Neural progenitor cell (in vitro differentiated cells): ENCODE measurements around the gene INPP1. TPM values are rescaled to one million over a fixed set of nuclear protein-coding genes. Genes with fewer than 3 reads are reported as not detected.

Experiments
- DNase-seq: peaks from one replicate; pipeline ENCODE4 v3.0.0-alpha.2; 2016; ENCODE audit warnings: low spot score
- H2AFZ ChIP-seq: fragments of 200-600 bp; sonication (generic); replicated peaks from 2 replicates; pipeline ENCODE4 v1.6.1; 2016; ENCODE audit warnings: antibody characterized with exemption
- H3F3A ChIP-seq: fragments of 200-600 bp; sonication (generic); 2 replicates; pipeline ENCODE4 v1.6.1; 2016; ENCODE audit warnings: antibody characterized with exemption, low read depth
- H3K27ac ChIP-seq: fragments of 200-600 bp; sonication (generic); 2 replicates; pipeline ENCODE4 v1.5.1; 2016; ENCODE audit warnings: mild to moderate bottlenecking
- H3K27me3 ChIP-seq: fragments of 200-600 bp; sonication (generic); 2 replicates; pipeline ENCODE4 v1.6.1; 2016; ENCODE audit warnings: mild to moderate bottlenecking, moderate library complexity
- H3K36me3 ChIP-seq: fragments of 200-600 bp; sonication (generic); 2 replicates; pipeline ENCODE4 v1.5.1; 2016
- H3K4me1 ChIP-seq: fragments of 200-600 bp; sonication (generic); 2 replicates; pipeline ENCODE4 v1.6.1; 2016; ENCODE audit warnings: mixed run types
- H3K4me2 ChIP-seq: fragments of 200-600 bp; sonication (generic); 2 replicates; pipeline ENCODE4 v1.6.1; 2016
- H3K4me3 ChIP-seq: fragments of 200-600 bp; sonication (generic); 2 replicates; pipeline ENCODE4 v1.5.1; 2016
- H3K79me2 ChIP-seq: fragments of 200-600 bp; sonication (generic); 2 replicates; pipeline ENCODE4 v1.6.1; 2016; ENCODE audit warnings: low read depth
- H3K9ac ChIP-seq: fragments of 200-600 bp; sonication (generic); 2 replicates; pipeline ENCODE4 v1.6.1; 2016
- H3K9me3 ChIP-seq: fragments of 200-600 bp; sonication (generic); 2 replicates; pipeline ENCODE4 v1.5.1; 2016; ENCODE audit warnings: low read depth
- H4K20me1 ChIP-seq: fragments of 200-600 bp; sonication (generic); 2 replicates; pipeline ENCODE4 v1.6.1; 2016; ENCODE audit warnings: low read depth
- H3K27ac Mint-ChIP-seq: 3 replicates; pipeline ENCODE4 v1.8.0; 2021; ENCODE audit warnings: mixed read lengths
- H3K27me3 Mint-ChIP-seq: 2 replicates; pipeline ENCODE4 v1.8.0; 2022; ENCODE audit warnings: low read depth, mild to moderate bottlenecking, inconsistent platforms, moderate library complexity, mixed read lengths; ENCODE audit not compliant: insufficient read depth
- H3K36me3 Mint-ChIP-seq: 3 replicates; pipeline ENCODE4 v1.8.0; 2021; ENCODE audit warnings: mixed read lengths
- H3K4me1 Mint-ChIP-seq: 3 replicates; pipeline ENCODE4 v1.8.0; 2021; ENCODE audit warnings: mixed read lengths
- H3K4me3 Mint-ChIP-seq: 3 replicates; pipeline ENCODE4 v1.8.0; 2021; ENCODE audit warnings: mild to moderate bottlenecking, moderate library complexity, mixed read lengths
- H3K9me3 Mint-ChIP-seq: 3 replicates; pipeline ENCODE4 v1.8.0; 2020; ENCODE audit warnings: mixed read lengths
- EZH2 ChIP-seq: fragments of 200-600 bp; sonication (generic); IDR thresholded peaks from 2 replicates; pipeline ENCODE4 v1.6.1; 2017; ENCODE audit warnings: antibody characterized with exemption, mild to moderate bottlenecking, moderate library complexity
- EZH2phosphoT487 ChIP-seq: fragments of 200-600 bp; sonication (generic); IDR thresholded peaks from 2 replicates; pipeline ENCODE4 v1.6.1; 2017; ENCODE audit warnings: antibody characterized with exemption
- total RNA-seq: library from RNA; depleted of rRNA; stranded (reverse); fragments of >200 nt; gene quantifications from 2 replicates; pipeline ENCODE4 v1.2.3, GENCODE V29; 2015; ENCODE audit warnings: low replicate concordance
- TF ChIP-seq, protein P1 (sequence below): fragments of 200-600 bp; sonication (generic); IDR thresholded peaks from 2 replicates; pipeline ENCODE4 v1.5.1; 2017; ENCODE audit warnings: antibody characterized with exemption, mild to moderate bottlenecking

Gene INPP1
- total RNA-seq, 1 donor from 2014 or later: 1.6 TPM

DNA sequence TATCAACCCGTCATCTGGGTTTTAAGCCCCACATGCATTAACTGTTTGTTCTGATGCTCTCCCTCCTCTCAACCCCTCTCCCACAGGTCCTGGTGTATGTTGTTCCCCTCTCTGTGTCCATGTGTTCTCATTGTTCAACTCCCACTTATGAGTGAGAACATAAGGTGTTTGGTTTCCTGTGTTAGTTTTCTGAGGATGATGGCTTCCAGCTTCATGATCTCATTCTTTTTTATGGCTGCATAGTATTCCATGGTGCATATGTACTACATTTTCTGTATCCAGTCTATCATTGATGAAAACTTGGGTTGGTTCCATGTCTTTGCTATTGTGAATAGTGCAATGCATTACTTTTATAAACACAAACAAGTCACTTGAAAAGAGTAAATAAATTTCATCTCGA, 7.0 kb upstream of the INPP1 start:
- Histone ChIP-seq H3K4me2 (no peak overlapping the region), H3K27me3 (no peaks in the 10 kb centered on the region), H3K79me2 (no peaks in the 10 kb centered on the region), H3K9ac (no peak overlapping the region), H3K9me3 (no peaks in the 10 kb centered on the region), H3K27ac (no peak overlapping the region), H3K4me3 (no peak overlapping the region), H3K36me3 (no peaks in the 10 kb centered on the region), H2AFZ (no peak overlapping the region), H4K20me1 (no peaks in the 10 kb centered on the region), H3K4me1 (peaks cover 5% of the 10 kb centered on the region), H3F3A (no peaks in the 10 kb centered on the region)
- TF ChIP-seq, protein P1, sequence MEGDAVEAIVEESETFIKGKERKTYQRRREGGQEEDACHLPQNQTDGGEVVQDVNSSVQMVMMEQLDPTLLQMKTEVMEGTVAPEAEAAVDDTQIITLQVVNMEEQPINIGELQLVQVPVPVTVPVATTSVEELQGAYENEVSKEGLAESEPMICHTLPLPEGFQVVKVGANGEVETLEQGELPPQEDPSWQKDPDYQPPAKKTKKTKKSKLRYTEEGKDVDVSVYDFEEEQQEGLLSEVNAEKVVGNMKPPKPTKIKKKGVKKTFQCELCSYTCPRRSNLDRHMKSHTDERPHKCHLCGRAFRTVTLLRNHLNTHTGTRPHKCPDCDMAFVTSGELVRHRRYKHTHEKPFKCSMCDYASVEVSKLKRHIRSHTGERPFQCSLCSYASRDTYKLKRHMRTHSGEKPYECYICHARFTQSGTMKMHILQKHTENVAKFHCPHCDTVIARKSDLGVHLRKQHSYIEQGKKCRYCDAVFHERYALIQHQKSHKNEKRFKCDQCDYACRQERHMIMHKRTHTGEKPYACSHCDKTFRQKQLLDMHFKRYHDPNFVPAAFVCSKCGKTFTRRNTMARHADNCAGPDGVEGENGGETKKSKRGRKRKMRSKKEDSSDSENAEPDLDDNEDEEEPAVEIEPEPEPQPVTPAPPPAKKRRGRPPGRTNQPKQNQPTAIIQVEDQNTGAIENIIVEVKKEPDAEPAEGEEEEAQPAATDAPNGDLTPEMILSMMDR: no peak
- no peak for TF ChIP-seq EZH2phosphoT487
- Mint-ChIP-seq H3K9me3 (no peaks in the 10 kb centered on the region), H3K27me3 (peaks cover 2% of the 10 kb centered on the region), H3K4me3 (no peak overlapping the region), H3K36me3 (no peaks in the 10 kb centered on the region), H3K27ac (no peak overlapping the region), H3K4me1 (peaks cover 11% of the 10 kb centered on the region)
- no peak for DNase-seq

DNA sequence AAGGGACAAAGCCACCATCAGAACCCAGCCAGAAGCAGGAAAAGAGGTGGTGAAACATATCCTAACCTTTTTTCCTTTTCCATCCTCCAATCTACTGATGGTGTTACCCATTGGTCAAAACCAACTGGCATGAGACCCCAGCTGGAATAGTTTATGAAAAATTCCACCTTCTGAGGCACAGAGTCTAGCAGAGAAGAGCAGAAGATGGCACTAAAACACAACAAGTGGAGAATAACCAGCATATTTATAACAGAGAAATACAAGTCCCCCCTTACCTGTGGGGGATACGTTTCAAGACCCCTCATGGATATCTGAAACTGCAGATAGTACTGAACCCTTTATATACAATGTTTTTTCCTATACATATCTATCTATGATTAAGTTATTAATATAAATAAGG, 4.9 kb upstream of the INPP1 start:
- no peak for DNase-seq
- H3K36me3 ChIP-seq: no peaks in the 10 kb centered on the region
- Mint-ChIP-seq H3K27me3 (peaks cover under 1% of the 10 kb centered on the region), H3K4me3 (no peak overlapping the region), H3K27ac (no peak overlapping the region), H3K4me1 (peaks cover 23% of the 10 kb centered on the region), H3K9me3 (no peaks in the 10 kb centered on the region), H3K36me3 (no peaks in the 10 kb centered on the region)
- no peak for TF ChIP-seq EZH2phosphoT487
- no peak for TF ChIP-seq EZH2
- TF ChIP-seq, protein P1: no peak
- no peaks in the 10 kb centered on the region for H4K20me1 ChIP-seq
- no peaks in the 10 kb centered on the region for H3K9me3 ChIP-seq
- H3K4me1 ChIP-seq: peaks cover 5% of the 10 kb centered on the region
- no peaks in the 10 kb centered on the region for H3K79me2 ChIP-seq
- H2AFZ ChIP-seq: no peak overlapping the region
- peaks cover 11% of the 10 kb centered on the region for H3F3A ChIP-seq
- no peak overlapping the region for H3K4me3 ChIP-seq
- peaks cover 15% of the 10 kb centered on the region for H3K27me3 ChIP-seq
- H3K27ac ChIP-seq: no peak overlapping the region
- no peak overlapping the region for H3K9ac ChIP-seq
- no peak overlapping the region for H3K4me2 ChIP-seq

DNA sequence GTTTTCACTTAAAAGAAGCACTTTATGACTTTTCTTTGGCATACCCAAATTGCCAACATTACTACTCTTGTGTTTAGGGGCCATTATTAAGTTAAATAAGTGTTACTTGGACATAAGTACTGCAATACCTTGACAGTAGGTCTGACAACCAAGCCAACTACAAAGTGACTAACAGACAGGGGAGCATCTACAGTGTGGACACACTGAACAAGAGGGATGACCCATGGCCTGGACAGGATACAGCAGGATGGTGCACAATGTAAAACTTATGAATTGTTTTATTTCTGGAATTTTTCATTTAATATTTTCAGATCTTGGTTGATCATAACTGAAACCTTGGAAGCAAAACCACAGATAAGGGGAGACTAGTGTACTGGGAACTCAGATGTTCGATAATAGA, 4.0 kb upstream of the INPP1 start:
- H3K27ac Mint-ChIP-seq: no peak overlapping the region
- DNase-seq: no peak
- no peak overlapping the region for H3K27ac ChIP-seq
- H3K27me3 ChIP-seq: peaks cover 24% of the 10 kb centered on the region
- no peaks in the 10 kb centered on the region for H3K9me3 Mint-ChIP-seq
- H3K4me1 Mint-ChIP-seq: peaks cover 25% of the 10 kb centered on the region
- H3K9me3 ChIP-seq: no peaks in the 10 kb centered on the region
- H3K36me3 Mint-ChIP-seq: no peaks in the 10 kb centered on the region
- TF ChIP-seq EZH2 (no peak), EZH2phosphoT487 (no peak)
- TF ChIP-seq, protein P1: no peak
- no peak overlapping the region for H2AFZ ChIP-seq
- H3K4me3 ChIP-seq: no peak overlapping the region
- peaks cover 3% of the 10 kb centered on the region for H3K27me3 Mint-ChIP-seq
- no peaks in the 10 kb centered on the region for H3K79me2 ChIP-seq
- H3K4me1 ChIP-seq: peaks cover 8% of the 10 kb centered on the region
- H3K36me3 ChIP-seq: no peaks in the 10 kb centered on the region
- no peak overlapping the region for H3K4me2 ChIP-seq
- peaks cover 3% of the 10 kb centered on the region for H4K20me1 ChIP-seq
- H3K4me3 Mint-ChIP-seq: no peak overlapping the region
- no peak overlapping the region for H3K9ac ChIP-seq
- peaks cover 14% of the 10 kb centered on the region for H3F3A ChIP-seq
